GM19395 (cell line): ENCODE data around the gene C2orf78.

Experiments
- ATAC-seq: cut with Tn5 transposase; IDR thresholded peaks from one replicate; pipeline ENCODE4 v1.9.1; 2021; ENCODE audit warnings: mild to moderate bottlenecking, moderate library complexity; ENCODE audit not compliant: unreplicated experiment

C2orf78 gene

GRCh38 chr2:73836141-73836943, 52.4 kb downstream of the C2orf78 start:
- ATAC-seq: no peak

DNA sequence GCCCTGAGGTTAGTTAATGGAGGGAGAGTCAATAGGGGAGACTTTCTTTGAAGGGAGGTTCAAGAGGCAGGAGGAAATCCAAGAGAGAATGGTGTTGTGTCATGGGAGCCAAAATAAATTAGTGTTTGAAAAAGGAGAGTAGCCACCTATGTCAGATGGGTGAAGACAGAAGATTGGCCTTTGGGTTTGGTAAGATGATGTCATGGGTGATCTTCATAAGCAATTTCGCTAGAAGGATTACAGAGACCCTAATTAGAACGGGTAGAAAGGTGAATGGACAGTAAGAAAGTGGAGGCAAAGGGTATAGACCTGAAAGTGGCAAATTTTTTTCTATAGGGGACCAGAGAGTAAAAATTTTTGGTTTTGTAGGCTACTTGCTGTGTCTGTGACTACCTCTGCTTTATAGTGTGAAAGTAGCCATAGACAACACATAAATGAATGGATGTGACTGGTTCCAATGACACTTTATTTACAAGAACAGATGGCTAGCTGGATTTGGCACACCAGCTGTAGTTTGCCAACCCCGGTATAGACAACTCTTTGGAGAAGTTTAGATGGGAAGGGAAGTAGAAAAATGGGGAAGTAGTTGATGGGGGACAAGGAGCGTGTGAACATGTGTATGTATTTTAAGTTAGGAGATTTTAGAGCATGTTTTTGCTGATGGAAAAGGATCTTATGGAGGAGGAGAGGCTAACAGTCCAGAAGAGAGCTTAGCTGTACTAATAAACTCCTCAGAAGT, 54.0 kb downstream of the C2orf78 start:
- no peak for ATAC-seq

DNA sequence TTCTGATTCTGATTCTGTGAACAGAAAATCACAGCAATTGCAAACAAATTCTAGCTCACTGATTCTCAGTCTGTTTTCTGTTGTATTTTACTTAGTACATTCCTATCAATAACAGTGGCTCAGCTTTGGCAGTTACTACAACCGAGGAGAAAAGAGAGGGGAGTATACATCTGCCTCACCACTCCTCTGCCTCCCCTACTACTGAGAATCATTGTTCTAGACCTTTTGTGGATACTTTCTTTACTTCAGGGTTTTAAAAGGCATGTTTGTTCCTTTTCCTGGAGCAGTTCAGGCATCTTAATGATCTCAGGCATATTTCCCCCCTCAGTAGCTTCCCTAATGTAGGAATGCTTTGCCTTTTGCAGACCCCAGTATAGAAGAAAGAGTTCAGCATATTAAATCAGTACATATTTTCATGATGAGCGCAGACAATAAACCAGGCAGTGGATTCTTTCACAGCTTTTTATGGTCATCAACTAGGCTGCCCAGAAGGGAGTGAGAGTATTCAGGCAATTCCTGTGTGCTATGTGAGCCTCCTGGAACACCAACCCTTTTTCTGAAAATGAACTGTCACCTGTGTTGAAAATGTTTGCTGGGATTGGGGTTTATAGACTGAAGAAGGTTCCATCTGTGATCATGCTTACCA, 55.0 kb downstream of the C2orf78 start:
- no peak for ATAC-seq

GRCh38 chr2:73839653-73840411, 55.8 kb downstream of the C2orf78 start:
- no peak for ATAC-seq

- no peak for ATAC-seq
Measured at GRCh38 chr2:73841912-73842738, 58.1 kb downstream of the C2orf78 start.

GRCh38 chr2:73842739-73843019, 58.7 kb downstream of the C2orf78 start:
- no peak for ATAC-seq

DNA sequence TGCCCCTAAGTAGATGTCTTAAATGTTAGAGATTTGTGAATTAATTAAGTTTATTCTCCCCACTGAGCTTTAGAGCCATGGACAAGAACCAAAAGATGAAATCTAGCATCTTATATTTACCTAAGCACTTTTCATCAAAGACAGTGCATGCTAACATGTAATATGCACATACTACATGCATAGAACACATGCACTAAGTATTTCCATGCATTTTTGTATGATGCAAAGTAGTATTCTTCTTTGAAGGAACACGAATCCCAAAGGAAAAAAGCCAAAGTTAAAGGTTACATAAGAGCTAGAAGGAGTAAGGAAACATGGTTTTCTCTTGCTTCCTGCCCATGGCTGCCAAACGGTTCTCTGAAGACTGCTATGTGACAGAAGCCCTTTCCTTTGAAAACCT, 60.1 kb downstream of the C2orf78 start:
- no peak for ATAC-seq

- no peak for ATAC-seq
Measured at GRCh38 chr2:73850009-73850408, 66.0 kb downstream of the C2orf78 start.

- no peak for ATAC-seq
Measured at GRCh38 chr2:73851274-73851673, 67.3 kb downstream of the C2orf78 start.

DNA sequence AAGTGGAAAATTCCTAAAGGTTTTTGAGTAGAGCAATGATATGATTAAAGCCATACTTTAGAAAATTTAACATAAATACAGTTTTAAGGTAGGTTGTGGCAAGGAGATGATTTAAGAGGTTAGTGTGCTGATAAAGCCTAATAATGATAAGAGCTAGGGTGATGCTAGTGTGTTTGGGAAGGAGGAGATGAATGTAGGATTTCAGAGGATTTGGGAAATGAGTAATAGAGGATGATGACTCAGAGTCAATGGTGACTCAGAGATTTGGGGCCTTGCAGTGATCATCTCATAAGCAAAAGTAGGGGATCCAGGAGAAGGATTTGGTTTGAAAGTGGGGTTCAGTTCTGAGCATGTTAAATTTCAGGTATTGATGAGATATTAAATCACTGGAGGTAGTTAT, 68.0 kb downstream of the C2orf78 start:
- no peak for ATAC-seq

DNA sequence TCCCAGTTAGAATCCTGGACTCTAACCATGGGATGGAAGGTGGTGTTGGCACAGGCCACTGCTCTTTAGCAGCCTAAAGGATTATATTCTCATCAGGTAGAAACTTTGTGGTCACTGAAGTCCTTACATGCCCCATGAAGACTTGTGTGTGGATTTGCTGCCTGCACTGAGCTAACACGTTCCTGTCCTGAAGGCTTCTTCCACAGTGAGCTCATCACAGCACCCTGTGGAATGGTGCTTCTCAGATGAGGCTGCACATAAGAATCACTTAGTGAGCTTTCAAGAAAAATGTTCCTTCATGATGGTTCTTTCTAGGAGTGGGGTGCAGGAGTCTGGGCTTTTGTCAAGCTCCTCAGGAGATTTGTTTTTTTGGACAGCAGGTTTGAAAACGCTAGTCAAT, 71.5 kb downstream of the C2orf78 start:
- no peak for ATAC-seq

DNA sequence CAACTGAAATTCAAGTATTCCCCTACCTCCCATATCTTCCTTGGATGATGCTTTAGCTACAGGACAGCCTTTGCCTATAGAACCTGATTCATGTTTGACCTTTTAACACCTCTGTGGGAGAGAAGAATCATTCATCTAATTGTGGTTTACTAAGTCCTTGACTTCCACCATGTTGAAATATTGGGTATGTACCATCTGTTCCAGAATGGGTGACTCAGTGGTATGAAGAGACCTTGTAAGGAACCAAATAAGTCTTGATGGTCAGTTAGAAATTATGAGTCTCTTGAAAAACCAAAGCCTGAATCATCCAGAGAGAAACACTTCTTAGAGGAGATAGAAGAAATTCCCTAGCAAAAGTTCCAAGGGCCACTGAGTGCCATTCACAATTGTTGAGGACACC, 72.2 kb downstream of the C2orf78 start:
- no peak for ATAC-seq

GRCh38 chr2:73859721-73860586, 76.0 kb downstream of the C2orf78 start:
- ATAC-seq: no peak

GRCh38 chr2:73862987-73863386, 79.0 kb downstream of the C2orf78 start:
- ATAC-seq: no peak
